Gastrocnemius medialis (tissue), 4 donors: ENCODE data around the gene KIAA1614.

ENCODE experiments used
- CTCF ChIP-seq, 5 experiments: fragments of 450-650 bp in 3 of 5; fragments of 200-600 bp in 2 of 5; sonication (generic) in 2 of 5; IDR thresholded peaks in 4 of 5; conservative IDR thresholded peaks in 1 of 5; 1 replicate in 4 of 5; 2 replicates in 1 of 5; pipeline ENCODE4 v1.5.1; 2016 to 2019; ENCODE audit warnings: antibody characterized with exemption in 5 of 5, mild to moderate bottlenecking in 3 of 5, moderate library complexity in 3 of 5
- POLR2A ChIP-seq, 2 donors: fragments of 450-650 bp; IDR thresholded peaks; one replicate each; pipeline ENCODE4 v1.6.1; 2017; ENCODE audit warnings: antibody characterized with exemption in 2 of 2, mild to moderate bottlenecking in 2 of 2, moderate library complexity in 2 of 2

GRCh38 chr1:180988253-180988752 is 75.6 kb downstream of the KIAA1614 start:
- TF ChIP-seq CTCF (IDR thresholded peaks at IDR 0.05 in 4 of 5, conservative IDR thresholded peaks at IDR 0.05 in 1 of 5) (no peak), POLR2A (IDR thresholded peaks at IDR 0.05) (no peak)
